Retina (tissue), 1 donor: ENCODE data around the gene ALK.

Source experiments
- DNase-seq: peaks from one replicate; pipeline ENCODE4 v3.0.0-alpha.2; 2016

Gene ALK

DNA sequence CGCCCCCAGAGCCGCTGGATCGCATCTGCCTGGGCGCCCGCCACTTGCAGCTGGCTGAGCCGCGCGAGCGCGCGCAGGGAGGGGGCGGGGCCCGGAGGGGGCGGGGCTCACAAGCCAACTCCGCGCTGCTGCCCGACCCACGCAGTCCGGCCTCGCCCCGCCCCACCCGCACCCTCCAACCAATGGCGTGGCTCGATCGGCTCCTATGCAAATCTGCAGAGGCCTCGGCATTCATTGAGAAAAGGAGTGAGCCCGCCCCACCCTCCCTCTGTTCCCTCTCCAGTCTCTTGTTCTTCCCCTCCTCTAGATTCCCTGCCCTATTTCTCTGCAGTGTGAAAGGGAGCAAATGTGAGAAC lies at the start of gene ALK:
TSS of gene ALK (minus strand) at position 27 of the 356 bp plus-strand sequence. CDS start 927 bp downstream, outside the sequence.
- DNase-seq = no peak

- no peak for DNase-seq
Measured at GRCh38 chr2:29966266-29966665, 44.9 kb upstream of the ALK start.

DNA sequence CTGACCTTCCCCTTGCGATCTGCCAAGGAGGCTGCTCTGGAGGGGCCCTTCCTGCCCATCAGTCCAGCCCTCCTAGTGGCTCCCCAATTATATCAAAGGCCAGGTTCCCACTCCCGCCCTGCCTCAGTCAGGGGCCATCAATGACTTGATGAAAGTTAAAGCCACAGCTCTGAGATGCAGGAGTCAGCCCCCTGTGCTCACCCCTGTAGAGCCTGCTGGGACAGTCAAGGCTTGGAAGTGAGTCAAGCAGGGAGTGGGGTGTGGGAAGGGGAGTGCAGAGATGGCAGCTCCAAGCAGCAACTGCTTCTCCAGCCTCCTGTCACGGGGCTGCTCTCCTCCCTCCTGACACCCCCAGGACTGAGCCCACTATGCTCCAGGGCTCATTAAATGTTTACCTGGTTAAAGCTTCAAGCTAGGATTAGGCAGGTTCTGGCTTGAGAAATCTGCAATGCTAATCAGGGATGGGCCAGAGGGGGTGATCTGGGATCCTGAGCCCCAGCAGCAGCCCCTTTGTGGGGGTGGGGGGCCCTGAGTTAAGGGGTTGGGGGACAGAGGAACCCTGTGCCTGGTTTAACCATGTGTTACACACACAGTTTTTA lies 42.7 kb upstream of the ALK start:
- no peak for DNase-seq

DNA sequence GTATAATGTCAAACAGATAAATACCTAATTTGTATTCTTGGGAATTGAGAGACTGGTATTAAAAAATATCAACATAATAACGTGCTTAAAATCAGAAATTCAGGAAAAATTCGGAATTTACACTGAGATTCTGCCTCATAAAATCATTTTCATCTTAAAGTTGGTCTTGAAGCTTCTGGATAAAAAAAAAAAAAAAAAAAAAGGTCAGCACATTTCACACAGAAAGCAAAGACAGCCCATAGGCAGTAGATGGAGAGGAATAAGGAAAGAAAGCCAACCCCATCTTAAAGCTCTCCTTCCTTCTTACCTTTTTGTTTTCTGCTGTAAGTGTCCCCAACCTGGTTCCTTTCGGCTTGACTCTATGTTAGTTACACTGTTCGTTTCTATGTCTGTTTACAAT lies 41.5 kb upstream of the ALK start:
- DNase-seq = no peak

GRCh38 chr2:29954316-29954715 lies 32.9 kb upstream of the ALK start:
- DNase-seq = no peak

GRCh38 chr2:29952973-29953372 lies 31.6 kb upstream of the ALK start:
- no peak for DNase-seq

DNA sequence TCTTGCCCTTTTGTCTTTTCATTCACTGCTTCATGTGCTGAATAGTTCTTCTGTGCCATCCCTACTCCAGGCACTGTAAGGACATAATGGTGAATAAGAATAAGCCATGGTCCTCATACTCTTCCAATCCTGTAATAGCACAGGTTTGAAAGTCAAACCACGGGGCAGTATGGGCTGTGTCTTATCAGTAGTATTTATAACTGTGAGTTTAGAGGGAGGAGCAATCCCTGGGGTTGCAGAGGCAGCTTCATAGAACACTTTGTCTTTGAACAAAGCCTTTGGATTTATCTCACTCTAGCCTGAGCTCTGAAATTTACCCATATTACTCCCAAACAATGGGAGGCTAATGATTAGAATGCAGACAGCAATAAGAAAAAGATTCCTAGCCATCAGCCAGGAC lies 30.2 kb upstream of the ALK start:
- DNase-seq = no peak

- DNase-seq = no peak
Measured at GRCh38 chr2:29950481-29950880, 29.1 kb upstream of the ALK start.

GRCh38 chr2:29949042-29949441 lies 27.7 kb upstream of the ALK start:
- DNase-seq = no peak

GRCh38 chr2:29946505-29946904 lies 25.1 kb upstream of the ALK start:
- no peak for DNase-seq

DNA sequence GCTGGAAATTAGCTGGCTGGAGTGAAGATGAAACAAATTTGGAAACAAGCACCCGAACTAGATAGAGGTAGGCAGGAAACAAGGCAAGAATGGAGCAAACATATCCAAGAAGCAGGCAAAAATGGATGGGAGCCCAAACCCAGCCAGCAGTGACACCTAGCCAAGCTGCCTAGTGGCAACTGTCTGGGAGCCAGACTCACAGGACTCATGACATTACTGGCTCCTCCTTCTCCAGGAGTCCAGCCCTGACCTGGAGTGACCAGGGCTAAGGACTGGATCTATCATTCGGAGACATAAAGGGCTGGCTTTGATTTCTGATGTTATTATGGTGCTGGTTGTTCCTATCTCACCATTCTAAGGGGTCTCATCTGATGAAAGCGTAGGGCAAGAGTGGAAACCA lies 21.3 kb upstream of the ALK start:
- no peak for DNase-seq

DNA sequence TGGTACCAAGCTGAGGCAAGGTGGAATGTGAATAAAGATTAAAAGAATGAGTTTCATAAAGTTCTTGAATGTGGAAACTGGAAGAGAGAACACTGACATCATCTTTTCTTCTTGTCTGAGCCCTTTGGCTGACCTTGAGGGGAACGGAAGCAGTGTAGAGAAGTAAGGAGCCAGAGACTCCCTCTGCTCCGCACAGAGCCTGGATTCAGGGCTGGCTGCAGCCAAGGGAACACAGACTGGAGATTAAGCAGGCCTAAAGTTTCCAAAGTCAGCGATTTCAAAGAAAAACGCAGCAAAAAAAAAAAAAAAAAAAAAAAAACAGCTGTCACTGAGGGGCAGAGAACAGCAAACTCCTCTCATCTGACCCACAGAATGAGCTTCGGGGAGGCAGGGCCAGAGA lies 19.3 kb upstream of the ALK start:
- no peak for DNase-seq

- DNase-seq = no peak
Measured at GRCh38 chr2:29936020-29936419, 14.6 kb upstream of the ALK start.

DNA sequence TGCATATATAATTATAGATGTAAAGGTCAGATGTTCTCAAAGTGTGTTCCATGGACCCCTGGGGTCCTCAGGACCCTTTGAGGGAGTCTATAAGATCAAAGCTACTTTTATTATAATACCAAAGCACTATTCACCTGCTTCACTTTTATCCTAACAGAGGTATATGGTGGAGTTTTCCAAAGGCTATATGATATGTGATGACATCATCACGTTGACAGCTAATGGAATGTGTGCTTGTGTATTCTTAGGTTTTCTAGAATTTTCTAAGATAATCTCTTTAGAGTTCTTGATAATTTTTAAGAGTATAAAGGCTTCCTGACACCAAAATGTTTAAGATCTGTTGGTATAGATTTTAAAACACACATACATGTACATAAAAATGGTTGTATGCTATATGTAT lies 10.4 kb upstream of the ALK start:
- DNase-seq = no peak

DNA sequence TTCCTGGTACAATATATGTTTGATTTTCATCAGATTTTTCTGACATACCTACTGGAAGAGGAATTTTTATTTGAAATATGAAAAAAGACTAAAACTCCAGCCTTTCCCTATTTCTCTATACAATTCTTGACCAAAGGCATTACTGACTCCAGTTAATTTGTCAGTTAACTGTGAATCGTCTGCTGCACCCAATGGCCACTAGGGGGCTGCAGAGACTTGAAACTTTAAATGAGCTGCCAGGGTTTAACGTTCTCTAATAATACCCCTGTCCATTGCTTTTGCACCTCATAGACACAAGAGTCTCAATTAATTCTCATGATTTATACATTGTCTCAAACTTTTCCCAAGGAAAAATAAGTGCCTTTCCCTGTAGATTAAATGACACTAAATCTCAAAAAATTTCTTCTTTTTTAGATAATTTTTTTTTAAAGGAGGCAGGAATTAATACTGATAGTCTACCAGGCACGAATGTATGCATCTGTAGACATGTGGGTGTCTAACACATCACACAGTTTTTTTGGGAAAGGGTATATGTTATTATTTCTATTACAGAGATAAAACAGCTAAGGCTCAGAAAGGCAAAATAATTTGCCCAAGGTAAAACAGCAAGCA lies 1.8 kb upstream of the ALK start:
- peak; percentile 51 for DNase-seq

GRCh38 chr2:29922605-29923004 lies 1.2 kb upstream of the ALK start:
- no peak for DNase-seq

GRCh38 chr2:29920631-29921559 lies 491 bp downstream of the ALK start:
- peak; percentile 87 for DNase-seq

DNA sequence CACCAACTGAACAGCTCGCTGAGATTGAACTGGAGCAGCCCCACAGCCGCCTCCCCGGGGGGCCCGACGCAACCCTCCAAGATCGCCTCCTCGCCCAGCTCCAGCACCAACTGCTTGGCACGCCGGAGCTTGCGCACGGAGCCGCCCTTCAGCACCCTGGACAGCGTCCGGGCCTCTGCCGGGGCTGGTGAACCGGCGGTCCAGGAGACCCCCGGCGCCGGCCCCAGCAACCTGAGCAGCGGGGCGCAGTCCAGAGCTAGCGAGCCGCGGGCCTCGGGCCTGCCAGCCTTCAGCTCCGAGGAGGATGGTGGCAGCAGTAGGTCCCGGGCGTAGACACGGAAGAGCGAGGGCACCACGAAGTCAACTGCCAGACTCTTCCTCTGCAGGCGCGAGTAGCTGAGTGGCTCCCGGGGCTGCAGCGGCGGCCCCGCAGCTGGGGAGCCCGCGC lies 1.2 kb downstream of the ALK start:
- DNase-seq = peak; percentile 89

- DNase-seq = no peak
Measured at GRCh38 chr2:29918941-29919340, 2.4 kb downstream of the ALK start.

DNA sequence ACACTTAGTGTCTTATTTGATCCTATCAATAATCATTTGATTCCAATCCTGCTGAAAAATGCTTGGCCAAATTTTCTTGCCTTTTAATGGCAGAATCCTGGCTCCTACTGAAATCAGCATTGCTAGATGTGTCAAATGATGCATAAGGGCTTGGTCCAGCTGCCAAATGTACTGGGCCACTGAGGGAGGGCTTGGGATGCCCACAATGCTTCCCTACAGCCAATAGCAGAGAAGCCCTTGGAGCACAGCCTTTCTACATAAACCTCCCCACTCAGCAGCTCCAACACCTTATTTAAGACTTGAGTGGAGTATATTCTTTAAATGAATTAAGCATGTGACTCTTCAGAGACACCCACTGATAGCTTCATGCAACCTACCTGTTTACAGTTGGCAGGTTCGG lies 3.6 kb downstream of the ALK start:
- DNase-seq = no peak

DNA sequence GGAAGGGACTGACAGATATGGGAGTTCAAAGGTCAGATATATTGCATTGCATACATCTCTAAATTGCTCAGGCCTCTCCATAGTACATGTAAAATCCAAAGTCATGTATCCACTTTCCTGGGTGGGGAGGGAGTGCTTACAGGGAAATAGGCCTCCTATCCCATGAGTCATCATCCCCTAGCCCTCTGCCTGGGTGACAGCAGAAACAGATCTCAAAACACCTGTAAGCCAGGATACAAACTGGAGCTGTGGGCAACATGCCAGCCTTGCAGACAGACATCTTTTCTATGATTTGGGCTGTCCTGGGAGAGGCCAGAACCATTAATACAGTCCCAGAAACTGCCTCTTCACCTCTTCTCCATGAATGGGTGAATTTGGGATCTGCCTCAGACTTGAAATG lies 4.8 kb downstream of the ALK start:
- DNase-seq = no peak

DNA sequence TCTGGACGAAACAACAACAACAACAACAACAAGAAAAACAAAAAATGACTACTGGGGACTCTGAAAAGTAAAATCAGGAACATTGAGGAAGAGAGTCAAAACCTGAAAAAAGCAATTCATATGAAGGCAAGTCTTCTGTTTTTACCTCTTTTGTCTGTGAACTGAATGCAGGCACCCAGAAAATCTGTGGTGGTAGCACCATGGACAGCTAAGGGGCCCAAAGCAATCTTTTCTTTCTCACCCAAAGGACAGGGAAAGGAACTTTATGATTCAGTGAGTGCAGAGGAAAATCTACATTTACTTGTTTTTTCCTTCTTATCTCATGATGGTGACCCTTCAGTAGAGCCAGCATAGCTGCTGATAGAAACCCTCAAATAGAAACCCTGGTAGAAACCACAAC lies 10.4 kb downstream of the ALK start:
- no peak for DNase-seq

GRCh38 chr2:29910465-29910864 lies 10.9 kb downstream of the ALK start:
- DNase-seq = no peak

DNA sequence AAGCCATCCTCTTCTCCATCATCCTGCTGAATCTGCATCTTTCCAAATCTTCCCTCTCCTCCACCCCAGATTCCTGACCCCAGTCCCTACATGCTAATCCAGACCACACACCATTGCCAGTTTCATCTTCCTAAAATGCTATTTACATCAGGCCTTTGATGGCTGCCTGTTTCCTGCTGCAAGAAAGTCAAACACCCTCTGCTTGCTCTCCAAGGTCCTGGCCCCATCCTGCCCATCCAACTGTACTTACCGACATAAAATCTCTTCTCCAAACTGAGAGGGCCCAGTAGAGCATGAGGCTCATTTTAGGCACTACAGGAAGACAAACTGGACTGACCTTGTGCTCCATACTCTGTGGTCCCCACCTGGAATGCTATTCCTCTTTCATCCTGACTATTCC lies 19.0 kb downstream of the ALK start:
- no peak for DNase-seq
